GM13977 (cell line): ENCODE results near the gene WIZ.

ENCODE experiments used
- DNase-seq: peaks from one replicate; pipeline ENCODE4 v3.0.0; 2012; ENCODE audit warnings: low spot score
- CTCF ChIP-seq: IDR thresholded peaks from 2 replicates; pipeline ENCODE4 v1.5.1; 2012; ENCODE audit warnings: mild to moderate bottlenecking, control low read depth; ENCODE audit not compliant: insufficient read depth; ENCODE audit errors: extremely low read depth, missing control alignments
- in situ Hi-C: fragments of 300-500 bp; cut with MboI; formaldehyde crosslinking; loops from one replicate; pipeline ENCODE4 v1.12.0; 2022; ENCODE audit warnings: low sequenced_read_pairs, low pct_unique_long_range_greater_than_20kb, mixed read lengths, inconsistent platforms; ENCODE audit not compliant: unreplicated experiment

Gene WIZ

DNA sequence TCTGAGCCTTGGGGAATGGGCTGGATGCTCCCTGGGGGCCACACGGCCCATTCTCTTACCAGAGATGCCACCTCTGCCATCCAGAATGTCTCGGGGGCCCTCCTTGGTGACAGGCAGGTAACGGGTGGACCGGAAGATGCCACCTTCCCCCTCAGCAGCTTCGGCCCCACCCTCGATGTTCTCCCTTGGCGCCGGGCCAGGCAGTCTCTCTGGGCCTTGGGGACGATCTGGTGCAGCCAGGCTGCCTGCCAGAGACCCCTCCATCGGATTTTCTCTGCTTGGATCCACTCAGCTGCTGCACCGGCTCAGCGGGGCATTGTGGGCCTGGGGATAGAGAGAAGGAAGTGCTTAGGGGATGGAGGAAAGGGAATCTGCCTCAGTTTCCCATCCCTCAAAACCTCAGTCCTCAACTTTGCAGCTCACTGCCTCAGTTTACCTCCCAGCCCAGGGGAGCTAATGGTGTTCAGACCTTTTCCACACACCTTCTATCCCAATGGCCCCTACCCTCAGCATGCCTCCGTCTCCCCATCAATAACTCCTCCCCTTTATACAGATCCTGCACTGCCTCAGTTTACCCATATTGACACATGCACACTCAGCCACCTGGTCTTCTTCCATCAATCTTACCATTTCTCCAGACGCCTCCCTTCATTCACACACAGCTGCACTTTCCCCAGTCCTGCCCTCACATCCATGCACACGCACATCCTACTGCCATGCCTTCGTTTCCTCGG, 1.5 kb downstream of the WIZ start:
- in situ Hi-C loops: no loop called here
- DNase-seq: no peak
- TF ChIP-seq CTCF: no peak

- no peak for TF ChIP-seq CTCF
- DNase-seq: no peak
- in situ Hi-C loops: no loop called here
Measured at GRCh38 chr19:15447057-15447456, 2.7 kb downstream of the WIZ start.

- no peak for DNase-seq
- in situ Hi-C loops: no loop called here
- no peak for TF ChIP-seq CTCF
Measured at GRCh38 chr19:15445807-15446376, 3.9 kb downstream of the WIZ start.

DNA sequence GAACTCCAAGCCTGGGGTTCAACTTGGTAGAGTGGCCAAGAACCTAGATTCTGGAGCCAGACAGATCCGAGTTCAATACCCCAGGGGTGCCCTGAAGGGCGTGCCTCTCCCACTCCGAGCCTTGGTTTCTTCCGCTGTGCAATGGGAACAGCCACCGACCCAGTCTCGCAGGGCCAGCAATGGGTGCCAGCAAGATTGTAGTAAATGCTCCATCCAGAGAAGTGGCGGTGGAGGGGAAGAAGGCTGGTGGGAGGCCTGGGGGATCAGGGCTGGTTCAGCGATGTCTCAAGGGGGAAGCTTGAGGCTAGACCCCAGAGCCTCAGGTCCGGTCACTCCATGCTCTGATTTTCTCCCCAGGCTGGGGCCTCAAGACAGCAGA, 4.5 kb downstream of the WIZ start:
- DNase-seq: no peak
- no peak for TF ChIP-seq CTCF
- in situ Hi-C loops: no loop called here

- in situ Hi-C loops: no loop called here
- DNase-seq: no peak
- no peak for TF ChIP-seq CTCF
Measured at GRCh38 chr19:15444505-15445226, 5.1 kb downstream of the WIZ start.

- no peak for DNase-seq
- in situ Hi-C loops: no loop called here
- no peak for TF ChIP-seq CTCF
Measured at GRCh38 chr19:15443838-15444237, 5.9 kb downstream of the WIZ start.
